ENCODE data around the gene USP40.
"Not testable (repeated sequence)": the region's sequence is repeated elsewhere in the genome, so short reads cannot be mapped to it uniquely, and the experiment has no call there.

USP40 gene

GRCh38 chr2:233566141-233566956 lies at the start of gene USP40:
Gene USP40 (minus strand): TSS chr2:233566782. CDS start chr2:233565554, 1,228 bp downstream.
- DNase-seq (ENCODE audit: low read depth): peak; percentile 71

- DNase-seq (ENCODE audit: low read depth): no peak
Measured at GRCh38 chr2:233611284-233611683, 44.7 kb upstream of the USP40 start.

- DNase-seq (ENCODE audit: low read depth): no peak
Measured at GRCh38 chr2:233605680-233606079, 39.1 kb upstream of the USP40 start.

- no peak for DNase-seq (ENCODE audit: low read depth)
Measured at GRCh38 chr2:233604826-233605225, 38.2 kb upstream of the USP40 start.

GRCh38 chr2:233603520-233603919 lies 36.9 kb upstream of the USP40 start:
- DNase-seq (ENCODE audit: low read depth): no peak

GRCh38 chr2:233602076-233602475 lies 35.5 kb upstream of the USP40 start:
- DNase-seq (ENCODE audit: low read depth): no peak

GRCh38 chr2:233600386-233600785 lies 33.8 kb upstream of the USP40 start:
- DNase-seq (ENCODE audit: low read depth): no peak

GRCh38 chr2:233598952-233599351 lies 32.4 kb upstream of the USP40 start:
- no peak for DNase-seq (ENCODE audit: low read depth)

GRCh38 chr2:233597522-233597921 lies 30.9 kb upstream of the USP40 start:
- DNase-seq (ENCODE audit: low read depth): no peak

GRCh38 chr2:233593201-233593600 lies 26.6 kb upstream of the USP40 start:
- no peak for DNase-seq (ENCODE audit: low read depth)

- not testable (repeated sequence) for DNase-seq (ENCODE audit: low read depth)
Measured at GRCh38 chr2:233592706-233593105, 26.1 kb upstream of the USP40 start.

GRCh38 chr2:233588400-233588799 lies 21.8 kb upstream of the USP40 start:
- no peak for DNase-seq (ENCODE audit: low read depth)

- DNase-seq (ENCODE audit: low read depth): no peak
Measured at GRCh38 chr2:233584210-233584609, 17.6 kb upstream of the USP40 start.

GRCh38 chr2:233583217-233583965 lies 16.8 kb upstream of the USP40 start:
- not testable (repeated sequence) for DNase-seq (ENCODE audit: low read depth)

GRCh38 chr2:233577341-233577740 lies 10.8 kb upstream of the USP40 start:
- DNase-seq (ENCODE audit: low read depth): not testable (repeated sequence)

GRCh38 chr2:233572468-233572867 lies 5.9 kb upstream of the USP40 start:
- DNase-seq (ENCODE audit: low read depth): no peak

GRCh38 chr2:233571462-233571861 lies 4.9 kb upstream of the USP40 start:
- DNase-seq (ENCODE audit: low read depth): no peak

GRCh38 chr2:233571001-233571400 lies 4.4 kb upstream of the USP40 start:
- no peak for DNase-seq (ENCODE audit: low read depth)

- DNase-seq (ENCODE audit: low read depth): no peak
Measured at GRCh38 chr2:233565685-233566140, 869 bp downstream of the USP40 start.

- no peak for DNase-seq (ENCODE audit: low read depth)
Measured at GRCh38 chr2:233563663-233564430, 2.7 kb downstream of the USP40 start.

GRCh38 chr2:233556881-233557736 lies 9.5 kb downstream of the USP40 start:
- no peak for DNase-seq (ENCODE audit: low read depth)
